DMS153 treated with DMSO at 0.1 percent for 48 hours (cell line): Measurements from ENCODE around the gene HDLBP.
"Not testable (repeated sequence)": the region's sequence is repeated elsewhere in the genome, so short reads cannot be mapped to it uniquely, and the experiment has no call there.

Experiments
- DNase-seq: peaks from one replicate; lab custom pipeline; 2025; ENCODE audit not compliant: unreplicated experiment; lab: John Stamatoyannopoulos, UW

HDLBP gene

GRCh38 chr2:241197246-241197645, 118.2 kb downstream of the HDLBP start:
- DNase-seq = not testable (repeated sequence)

GRCh38 chr2:241195506-241196130, 119.9 kb downstream of the HDLBP start:
- no peak for DNase-seq

- no peak for DNase-seq
Measured at GRCh38 chr2:241194811-241195210, 120.7 kb downstream of the HDLBP start.

- no peak for DNase-seq
Measured at GRCh38 chr2:241193271-241193670, 122.2 kb downstream of the HDLBP start.

GRCh38 chr2:241191081-241191480, 124.4 kb downstream of the HDLBP start:
- no peak for DNase-seq

GRCh38 chr2:241190291-241190981, 125.0 kb downstream of the HDLBP start:
- no peak for DNase-seq

GRCh38 chr2:241189856-241190201, 125.6 kb downstream of the HDLBP start:
- no peak for DNase-seq

GRCh38 chr2:241189093-241189855, 126.2 kb downstream of the HDLBP start:
- no peak for DNase-seq

- DNase-seq = peak; percentile 3
Measured at GRCh38 chr2:241188361-241189092, 126.9 kb downstream of the HDLBP start, which contains the start of gene ANO7. Gene ANO7, plus strand, starts transcription at chr2:241188677. Its CDS starts 1,387 bp downstream, at chr2:241190064.

- no peak for DNase-seq
Measured at GRCh38 chr2:241187918-241188234, 127.6 kb downstream of the HDLBP start.

GRCh38 chr2:241187101-241187917, 128.2 kb downstream of the HDLBP start:
- no peak for DNase-seq

- no peak for DNase-seq
Measured at GRCh38 chr2:241185961-241186360, 129.5 kb downstream of the HDLBP start.

GRCh38 chr2:241184901-241185300, 130.6 kb downstream of the HDLBP start:
- no peak for DNase-seq

- DNase-seq = no peak
Measured at GRCh38 chr2:241183221-241183620, 132.3 kb downstream of the HDLBP start.

GRCh38 chr2:241182531-241183133, 132.8 kb downstream of the HDLBP start:
- no peak for DNase-seq

GRCh38 chr2:241182126-241182525, 133.3 kb downstream of the HDLBP start:
- no peak for DNase-seq

- no peak for DNase-seq
Measured at GRCh38 chr2:241180495-241180894, 135.0 kb downstream of the HDLBP start.

- DNase-seq = no peak
Measured at GRCh38 chr2:241179899-241180298, 135.6 kb downstream of the HDLBP start.

GRCh38 chr2:241178961-241179360, 136.5 kb downstream of the HDLBP start:
- DNase-seq = no peak
